ENCODE data around the gene SAMD13. TPM values are rescaled to one million over a fixed set of nuclear protein-coding genes. Genes with fewer than 3 reads are reported as not detected.
A peak's percentile ranks its signal among the peaks of the same experiment; 100 is the strongest.

The SAMD13 gene
- total and polyA plus RNA-seq, 7 experiments from 2014 or later, result 0.27 to 0.75 (median 0.43) TPM; not detected in 2

DNA sequence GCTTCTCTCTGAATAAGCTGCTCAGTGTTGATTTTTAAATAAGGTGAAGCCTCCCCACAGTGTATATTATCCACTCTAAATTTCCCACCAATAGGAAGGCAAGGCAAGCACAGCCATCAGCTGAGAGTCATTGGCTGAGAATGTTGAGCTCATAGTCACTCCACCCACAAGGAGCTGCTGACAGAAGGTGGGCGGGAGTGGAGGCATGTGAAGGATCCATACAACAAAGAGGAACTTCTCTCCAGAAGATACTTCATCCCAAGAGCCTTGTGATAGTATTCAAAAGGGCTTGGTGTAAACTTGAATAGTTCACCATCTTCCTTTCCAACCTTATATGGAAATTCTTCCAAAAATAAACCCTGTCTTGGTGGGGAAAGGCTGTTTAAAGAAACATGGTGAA, 42.8 kb downstream of the SAMD13 start:
- CTCF ChIA-PET, result no interaction called here
- H3K4me1 Mint-ChIP-seq, result no peaks in the 10 kb centered on the region
- peaks cover 0 to 8% (median 0%) of the 10 kb centered on the region in 5 donors for H3K36me3 Mint-ChIP-seq
- no peak overlapping the region for H3K27ac Mint-ChIP-seq
- H3K27ac ChIP-seq (ENCODE audit: low read depth, low read length), result no peak overlapping the region
- no peak for DNase-seq
- no peaks in the 10 kb centered on the region for H3K9me3 ChIP-seq (ENCODE audit: control insufficient read depth in 2 of 3, low read length in 3 of 3)
- H3K4me1 ChIP-seq (ENCODE audit: control insufficient read depth in 2 of 2, insufficient read depth in 2 of 2, low read length in 2 of 2), result no peaks in the 10 kb centered on the region
- no peak for ATAC-seq
- H3K4me3 Mint-ChIP-seq, result no peak overlapping the region
- peaks cover 0 to 5% (median 4%) of the 10 kb centered on the region in 5 donors for H3K27me3 Mint-ChIP-seq
- intact Hi-C loops (cut with micrococcal nuclease), result no loop called here
- no peaks in the 10 kb centered on the region for H3K27me3 ChIP-seq (ENCODE audit: control insufficient read depth in 2 of 2, insufficient read depth in 2 of 2, low read length in 2 of 2)
- H3K36me3 ChIP-seq (ENCODE audit: control insufficient read depth in 2 of 3, insufficient read depth in 3 of 3, low read length in 3 of 3), result no peaks in the 10 kb centered on the region
- POLR2A ChIA-PET, result no interaction called here
- peaks cover 0 to 6% (median 0%) of the 10 kb centered on the region in 11 donors for H3K9me3 Mint-ChIP-seq
- H3K4me3 ChIP-seq (ENCODE audit: low read length), result no peak overlapping the region

DNA sequence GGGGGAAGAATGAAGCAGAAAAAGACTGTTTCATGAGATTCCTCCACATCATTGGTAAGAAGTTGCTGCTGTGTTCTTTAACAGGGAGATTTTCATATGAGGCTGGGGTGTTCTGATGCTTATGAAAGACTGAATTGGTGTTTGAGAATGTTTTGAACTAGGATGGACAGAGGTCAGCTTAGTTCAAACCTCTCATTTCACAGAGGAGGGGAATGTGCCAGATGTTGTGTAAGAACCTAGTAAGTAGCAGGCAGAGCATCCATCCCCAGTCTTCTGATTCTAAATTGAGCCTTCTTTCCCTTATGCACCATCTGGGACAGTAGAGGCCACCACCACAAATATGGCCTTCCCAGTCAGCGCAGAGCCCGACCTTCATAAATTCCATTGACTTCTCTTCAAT, 43.7 kb downstream of the SAMD13 start:
- H3K27ac Mint-ChIP-seq, result peak overlapping the region in 1 of 9 donors; percentile 7
- H3K27me3 Mint-ChIP-seq, result peaks cover 0 to 4% (median 0%) of the 10 kb centered on the region in 5 donors
- H3K36me3 Mint-ChIP-seq, result peaks cover 0 to under 1% (median 0%) of the 10 kb centered on the region in 5 donors
- Histone ChIP-seq H3K36me3 (ENCODE audit: control insufficient read depth in 2 of 3, insufficient read depth in 3 of 3, low read length in 3 of 3) (no peaks in the 10 kb centered on the region), H3K27me3 (ENCODE audit: control insufficient read depth in 2 of 2, insufficient read depth in 2 of 2, low read length in 2 of 2) (no peaks in the 10 kb centered on the region), H3K4me3 (ENCODE audit: low read length) (no peak overlapping the region), H3K4me1 (ENCODE audit: control insufficient read depth in 2 of 2, insufficient read depth in 2 of 2, low read length in 2 of 2) (no peaks in the 10 kb centered on the region), H3K27ac (ENCODE audit: low read depth, low read length) (no peak overlapping the region), H3K9me3 (ENCODE audit: control insufficient read depth in 2 of 3, low read length in 3 of 3) (no peaks in the 10 kb centered on the region)
- H3K9me3 Mint-ChIP-seq, result peaks cover 0 to 6% (median 0%) of the 10 kb centered on the region in 11 donors
- H3K4me1 Mint-ChIP-seq, result no peaks in the 10 kb centered on the region
- intact Hi-C loops (cut with micrococcal nuclease), result no loop called here
- no peak for ATAC-seq
- no peak for DNase-seq
- POLR2A ChIA-PET, result no interaction called here
- no peak overlapping the region for H3K4me3 Mint-ChIP-seq
- CTCF ChIA-PET, result no interaction called here

DNA sequence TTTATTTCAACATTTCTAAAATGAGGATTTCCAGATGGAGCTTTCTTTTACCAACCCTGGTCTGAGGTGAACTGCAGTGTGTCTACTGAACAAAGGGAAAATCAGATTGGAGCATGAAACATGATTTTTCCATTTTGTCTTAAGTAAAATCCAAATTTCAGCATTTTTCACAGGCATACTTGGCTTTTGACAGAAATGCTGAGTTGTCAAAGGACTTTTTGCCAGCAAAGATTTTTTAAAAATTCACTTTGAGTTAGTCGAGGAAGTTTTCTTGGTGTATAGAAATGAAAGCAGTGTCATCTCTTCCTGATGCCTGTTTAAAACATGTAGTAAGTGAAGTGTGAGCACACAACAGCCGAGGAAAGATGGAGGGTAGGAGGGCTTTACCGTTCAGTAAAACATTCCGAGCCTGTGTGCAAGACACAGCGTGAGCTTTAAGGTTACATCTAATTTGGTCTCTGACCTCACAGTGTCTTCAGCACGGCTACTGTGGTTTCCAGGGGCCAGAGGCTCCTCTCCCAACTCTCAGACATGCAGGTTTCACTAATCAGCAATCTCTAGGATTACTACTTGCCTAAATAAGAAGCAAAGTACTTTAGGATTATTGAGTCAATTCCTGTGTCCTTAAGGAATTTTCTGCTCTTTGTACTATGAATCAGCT, 45.9 kb downstream of the SAMD13 start:
- no peak overlapping the region for H3K4me3 Mint-ChIP-seq
- no peak overlapping the region for H3K27ac Mint-ChIP-seq
- no peaks in the 10 kb centered on the region for H3K4me1 Mint-ChIP-seq
- Histone ChIP-seq H3K27ac (ENCODE audit: low read depth, low read length) (no peak overlapping the region), H3K4me1 (ENCODE audit: control insufficient read depth in 2 of 2, insufficient read depth in 2 of 2, low read length in 2 of 2) (no peaks in the 10 kb centered on the region), H3K4me3 (ENCODE audit: low read length) (no peak overlapping the region), H3K36me3 (ENCODE audit: control insufficient read depth in 2 of 3, insufficient read depth in 3 of 3, low read length in 3 of 3) (no peaks in the 10 kb centered on the region), H3K9me3 (ENCODE audit: control insufficient read depth in 2 of 3, low read length in 3 of 3) (no peaks in the 10 kb centered on the region), H3K27me3 (ENCODE audit: control insufficient read depth in 2 of 2, insufficient read depth in 2 of 2, low read length in 2 of 2) (no peaks in the 10 kb centered on the region)
- H3K9me3 Mint-ChIP-seq, result peaks cover 0 to 4% (median 0%) of the 10 kb centered on the region in 11 donors
- CTCF ChIA-PET, result no interaction called here
- intact Hi-C loops (cut with micrococcal nuclease), result no loop called here
- H3K27me3 Mint-ChIP-seq, result peaks cover 0 to 4% (median 0%) of the 10 kb centered on the region in 5 donors
- DNase-seq, result no peak
- H3K36me3 Mint-ChIP-seq, result no peaks in the 10 kb centered on the region
- ATAC-seq, result no peak
- POLR2A ChIA-PET, result no interaction called here

DNA sequence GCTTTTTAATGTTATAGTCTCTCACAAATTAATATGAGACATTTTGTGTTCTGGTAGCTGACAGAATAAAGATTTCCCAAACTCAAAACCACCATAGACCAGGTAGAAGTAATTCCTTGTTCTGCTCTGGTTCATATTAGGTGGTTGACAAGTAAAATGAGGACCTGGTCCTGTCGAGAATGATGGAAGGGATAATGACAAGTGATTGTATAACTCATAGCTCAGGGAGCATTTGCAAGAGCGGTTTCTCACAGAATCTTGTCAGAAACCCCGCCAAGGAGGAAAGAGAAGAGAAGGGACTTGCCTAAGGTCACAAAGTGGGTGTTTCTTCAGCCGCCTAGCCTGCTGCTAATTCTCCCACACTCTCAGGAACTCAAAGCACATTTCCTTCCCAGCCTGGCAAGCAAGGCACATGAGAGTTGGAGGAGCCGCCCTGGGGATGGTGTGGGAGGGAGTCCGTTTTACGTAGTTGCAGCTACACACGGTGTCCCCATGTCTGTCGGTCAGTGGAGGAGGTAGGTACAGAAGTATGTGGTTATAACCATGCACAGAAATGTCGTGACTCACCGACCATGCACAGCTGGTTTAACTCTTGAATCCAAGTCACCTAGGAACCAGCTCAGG, 46.5 kb downstream of the SAMD13 start:
- DNase-seq (no peak), ATAC-seq (no peak)
- intact Hi-C loops (cut with micrococcal nuclease), result no loop called here
- ChIA-PET POLR2A (no interaction called here), CTCF (no interaction called here)
- H3K4me1 ChIP-seq (ENCODE audit: control insufficient read depth in 2 of 2, insufficient read depth in 2 of 2, low read length in 2 of 2), result no peaks in the 10 kb centered on the region
- no peak overlapping the region for H3K4me3 Mint-ChIP-seq
- peak overlapping the region in 1 of 9 donors; percentile 4 for H3K27ac Mint-ChIP-seq
- no peaks in the 10 kb centered on the region for H3K9me3 ChIP-seq (ENCODE audit: control insufficient read depth in 2 of 3, low read length in 3 of 3)
- peaks cover 0 to 4% (median 0%) of the 10 kb centered on the region in 11 donors for H3K9me3 Mint-ChIP-seq
- H3K27me3 Mint-ChIP-seq, result peaks cover 0 to 4% (median 0%) of the 10 kb centered on the region in 5 donors
- H3K4me3 ChIP-seq (ENCODE audit: low read length), result no peak overlapping the region
- H3K4me1 Mint-ChIP-seq, result no peaks in the 10 kb centered on the region
- no peaks in the 10 kb centered on the region for H3K36me3 Mint-ChIP-seq
- H3K36me3 ChIP-seq (ENCODE audit: control insufficient read depth in 2 of 3, insufficient read depth in 3 of 3, low read length in 3 of 3), result no peaks in the 10 kb centered on the region
- H3K27me3 ChIP-seq (ENCODE audit: control insufficient read depth in 2 of 2, insufficient read depth in 2 of 2, low read length in 2 of 2), result no peaks in the 10 kb centered on the region
- H3K27ac ChIP-seq (ENCODE audit: low read depth, low read length), result no peak overlapping the region

DNA sequence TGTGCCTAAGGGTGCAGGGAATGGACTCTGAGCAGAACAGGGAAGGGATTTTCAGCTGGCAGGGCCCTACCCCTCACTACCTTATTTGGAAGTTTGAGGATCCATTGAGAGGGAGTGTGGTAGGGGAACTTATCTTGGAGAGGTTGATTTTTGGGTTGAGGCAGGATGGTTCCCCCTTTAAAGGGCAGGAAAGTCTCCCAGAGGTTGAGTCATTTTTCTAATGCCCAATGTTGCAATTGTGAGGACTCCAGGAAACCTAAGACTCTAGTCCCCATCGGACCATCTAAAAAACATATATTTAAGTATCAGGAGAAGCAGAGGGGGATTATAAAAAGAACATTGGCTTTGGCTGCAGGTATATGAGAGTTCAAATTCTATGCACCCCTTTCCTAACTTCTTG, 47.3 kb downstream of the SAMD13 start:
- POLR2A ChIA-PET, result no interaction called here
- ATAC-seq (no peak), DNase-seq (no peak)
- H3K36me3 ChIP-seq (ENCODE audit: control insufficient read depth in 2 of 3, insufficient read depth in 3 of 3, low read length in 3 of 3), result no peaks in the 10 kb centered on the region
- no peak overlapping the region for H3K4me3 Mint-ChIP-seq
- intact Hi-C loops (cut with micrococcal nuclease), result no loop called here
- no peaks in the 10 kb centered on the region for H3K27me3 ChIP-seq (ENCODE audit: control insufficient read depth in 2 of 2, insufficient read depth in 2 of 2, low read length in 2 of 2)
- CTCF ChIA-PET, result no interaction called here
- H3K27me3 Mint-ChIP-seq, result peaks cover 0 to 4% (median 0%) of the 10 kb centered on the region in 5 donors
- no peaks in the 10 kb centered on the region for H3K9me3 ChIP-seq (ENCODE audit: control insufficient read depth in 2 of 3, low read length in 3 of 3)
- no peaks in the 10 kb centered on the region for H3K4me1 Mint-ChIP-seq
- no peak overlapping the region for H3K4me3 ChIP-seq (ENCODE audit: low read length)
- peaks cover 0 to 4% (median 0%) of the 10 kb centered on the region in 11 donors for H3K9me3 Mint-ChIP-seq
- H3K36me3 Mint-ChIP-seq, result no peaks in the 10 kb centered on the region
- H3K27ac ChIP-seq (ENCODE audit: low read depth, low read length), result no peak overlapping the region
- no peak overlapping the region for H3K27ac Mint-ChIP-seq
- no peaks in the 10 kb centered on the region for H3K4me1 ChIP-seq (ENCODE audit: control insufficient read depth in 2 of 2, insufficient read depth in 2 of 2, low read length in 2 of 2)

DNA sequence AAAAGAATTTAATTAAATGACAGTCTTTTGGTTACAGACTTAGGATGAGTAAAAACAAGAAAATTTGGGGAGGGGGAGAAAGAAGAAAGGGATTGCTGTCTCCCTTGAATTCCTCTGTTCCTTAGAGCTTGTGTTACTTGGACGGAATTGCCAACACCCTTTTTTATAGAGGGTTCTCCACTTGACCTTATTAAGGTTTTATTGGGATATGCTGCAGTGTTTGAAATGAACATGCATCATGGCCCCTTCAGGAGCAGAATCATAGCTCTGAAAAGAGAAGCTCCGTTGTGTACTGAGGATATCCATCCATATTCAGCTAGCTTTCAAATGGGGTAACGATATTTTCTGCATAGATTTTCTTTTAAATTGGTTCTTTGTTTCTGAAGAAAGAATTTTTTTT, 48.6 kb downstream of the SAMD13 start:
- H3K4me1 ChIP-seq (ENCODE audit: control insufficient read depth in 2 of 2, insufficient read depth in 2 of 2, low read length in 2 of 2), result no peaks in the 10 kb centered on the region
- Mint-ChIP-seq H3K27me3 (peaks cover 0 to 4% (median 0%) of the 10 kb centered on the region in 5 donors), H3K36me3 (no peaks in the 10 kb centered on the region), H3K4me1 (no peaks in the 10 kb centered on the region), H3K4me3 (no peak overlapping the region), H3K27ac (no peak overlapping the region), H3K9me3 (peaks cover 0 to 1% (median 0%) of the 10 kb centered on the region in 11 donors)
- H3K27me3 ChIP-seq (ENCODE audit: control insufficient read depth in 2 of 2, insufficient read depth in 2 of 2, low read length in 2 of 2), result no peaks in the 10 kb centered on the region
- no peaks in the 10 kb centered on the region for H3K36me3 ChIP-seq (ENCODE audit: control insufficient read depth in 2 of 3, insufficient read depth in 3 of 3, low read length in 3 of 3)
- no peaks in the 10 kb centered on the region for H3K9me3 ChIP-seq (ENCODE audit: control insufficient read depth in 2 of 3, low read length in 3 of 3)
- H3K27ac ChIP-seq (ENCODE audit: low read depth, low read length), result no peak overlapping the region
- H3K4me3 ChIP-seq (ENCODE audit: low read length), result no peak overlapping the region
- no peak for ATAC-seq
- DNase-seq, result no peak
- intact Hi-C loops (cut with micrococcal nuclease), result no loop called here
- POLR2A ChIA-PET, result no interaction called here
- CTCF ChIA-PET, result no interaction called here

DNA sequence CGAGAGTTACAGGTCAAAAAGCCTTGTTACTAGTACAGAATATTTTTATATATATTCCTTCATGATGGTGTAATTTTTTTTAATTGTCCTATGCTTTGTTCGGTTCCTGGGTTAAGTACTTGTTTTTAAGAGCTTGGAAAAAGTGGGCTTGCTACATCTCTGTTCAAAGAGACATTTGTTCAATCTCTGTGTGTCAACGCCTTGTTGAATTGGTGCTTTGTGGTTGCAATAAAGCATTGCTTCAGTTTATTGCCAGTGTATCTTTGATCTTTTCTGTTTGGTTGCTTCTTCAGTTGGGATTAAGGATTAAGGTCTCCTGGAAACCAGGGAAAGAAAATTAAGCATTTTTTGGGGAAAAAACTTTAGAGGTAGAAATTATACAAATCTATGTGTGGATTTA, 49.0 kb downstream of the SAMD13 start:
- Mint-ChIP-seq H3K36me3 (no peaks in the 10 kb centered on the region), H3K4me3 (no peak overlapping the region), H3K27ac (no peak overlapping the region), H3K9me3 (peaks cover 0 to 1% (median 0%) of the 10 kb centered on the region in 11 donors), H3K27me3 (peaks cover 0 to 2% (median 0%) of the 10 kb centered on the region in 5 donors), H3K4me1 (no peaks in the 10 kb centered on the region)
- Histone ChIP-seq H3K27me3 (ENCODE audit: control insufficient read depth in 2 of 2, insufficient read depth in 2 of 2, low read length in 2 of 2) (no peaks in the 10 kb centered on the region), H3K36me3 (ENCODE audit: control insufficient read depth in 2 of 3, insufficient read depth in 3 of 3, low read length in 3 of 3) (no peaks in the 10 kb centered on the region), H3K4me1 (ENCODE audit: control insufficient read depth in 2 of 2, insufficient read depth in 2 of 2, low read length in 2 of 2) (no peaks in the 10 kb centered on the region), H3K27ac (ENCODE audit: low read depth, low read length) (no peak overlapping the region), H3K4me3 (ENCODE audit: low read length) (no peak overlapping the region), H3K9me3 (ENCODE audit: control insufficient read depth in 2 of 3, low read length in 3 of 3) (no peaks in the 10 kb centered on the region)
- ChIA-PET POLR2A (no interaction called here), CTCF (no interaction called here)
- ATAC-seq, result no peak
- intact Hi-C loops (cut with micrococcal nuclease), result no loop called here
- no peak for DNase-seq

Measured in naive thymus-derived CD4-positive, alpha-beta T cell (primary cell).